Testis (tissue), 3 donors: Measurements from ENCODE around the gene CD96. TPM values are rescaled to one million over a fixed set of nuclear protein-coding genes. Genes with fewer than 3 reads are reported as not detected.

Experiments used
- DNase-seq: peaks from one replicate; pipeline ENCODE4 v3.0.0-alpha.2; 2019
- H3K27ac ChIP-seq, 2 donors: fragments of 200-600 bp; sonication (generic); one replicate each; pipeline ENCODE4 v1.5.1; 2019
- H3K27me3 ChIP-seq: fragments of 200-600 bp; sonication (generic); one replicate; pipeline ENCODE4 v1.5.1; 2019
- H3K36me3 ChIP-seq: fragments of 200-600 bp; sonication (generic); one replicate; pipeline ENCODE4 v1.5.1; 2017; ENCODE audit warnings: low read depth; ENCODE audit errors: missing control alignments
- H3K4me1 ChIP-seq: fragments of 200-600 bp; sonication (generic); one replicate; pipeline ENCODE4 v1.5.1; 2019
- H3K4me3 ChIP-seq, 2 donors: fragments of 200-600 bp; sonication (generic); one replicate each; pipeline ENCODE4 v1.5.1; 2017 to 2019
- H3K9me3 ChIP-seq: fragments of 200-600 bp; sonication (generic); one replicate; pipeline ENCODE4 v1.5.1; 2017
- POLR2A ChIP-seq: fragments of 450-650 bp; IDR thresholded peaks from one replicate; pipeline ENCODE4 v1.6.1; 2017; ENCODE audit warnings: antibody characterized with exemption, mild to moderate bottlenecking, moderate library complexity
- WGBS, 2 donors: methylation state at CpG; one replicate each; pipeline ENCODE4 v1.1.5; 2018; 5-methylcytosine and 5-hydroxymethylcytosine counted together
- intact Hi-C: fragments of 100-400 bp; cut with DNase I; formaldehyde crosslinking; loops from one replicate; pipeline ENCODE4 v1.15.1; 2023; ENCODE audit warnings: low total_unique reads
- polyA plus RNA-seq: library from polyadenylated mRNA; stranded (reverse); fragments of 350-450 nt; fragmentation: Illumina TruSeq; extraction: RNeasy Lipid Tissue Mini Kit (QIAGEN cat#74804); gene quantifications from one replicate; pipeline ENCODE4 v1.2.3, GENCODE V29; 2014; ENCODE audit warnings: low read depth, low replicate concordance; ENCODE audit not compliant: insufficient read depth
- total RNA-seq, 2 donors: library from RNA; depleted of rRNA; stranded (reverse); fragments of >200 nt; gene quantifications; one replicate each; pipeline ENCODE4 v1.2.3, GENCODE V29; 2016
- TF ChIP-seq, protein P1 (sequence below), 3 experiments: fragments of 450-650 bp in 2 of 3; fragments of 200-600 bp in 1 of 3; sonication (generic) in 1 of 3; IDR thresholded peaks; one replicate each; pipeline ENCODE4 v1.5.1; 2016 to 2019; ENCODE audit warnings: antibody characterized with exemption in 3 of 3, mild to moderate bottlenecking in 2 of 3, moderate library complexity in 1 of 3

Gene CD96
- total and polyA plus RNA-seq, 3 donors from 2014 or later = 0.16 to 1.5 (median 0.99) TPM

DNA sequence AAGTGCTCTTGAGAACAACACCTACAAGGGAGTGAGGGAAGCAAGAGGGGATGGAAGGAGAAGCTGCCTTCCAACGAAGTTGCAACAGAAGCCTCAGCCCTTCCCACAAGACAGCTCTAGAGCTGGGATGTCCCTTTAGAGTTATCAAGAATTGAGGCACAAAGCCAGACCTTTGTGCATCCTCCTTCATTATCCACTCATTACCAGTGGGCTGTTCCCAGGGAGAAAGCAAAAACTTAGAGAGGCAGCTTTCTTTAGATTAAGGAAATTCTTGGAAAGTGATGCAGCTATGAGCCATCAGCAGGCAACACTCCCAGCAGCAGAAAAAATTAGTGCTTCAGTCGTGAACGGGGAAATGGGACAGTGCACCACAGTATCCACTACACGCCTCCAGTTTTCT is 10.6 kb upstream of the CD96 start:
- WGBS, 2 donors = 52 to 66% methylated on average over 4 of the region's 4 CpGs
- H3K4me3 ChIP-seq = no peak overlapping the region
- H3K36me3 ChIP-seq = no peaks in the 10 kb centered on the region
- TF ChIP-seq POLR2A = no peak
- intact Hi-C loops = no loop called here
- H3K27me3 ChIP-seq = no peaks in the 10 kb centered on the region
- no peak overlapping the region for H3K27ac ChIP-seq
- H3K4me1 ChIP-seq = no peaks in the 10 kb centered on the region
- DNase-seq = no peak
- no peaks in the 10 kb centered on the region for H3K9me3 ChIP-seq

DNA sequence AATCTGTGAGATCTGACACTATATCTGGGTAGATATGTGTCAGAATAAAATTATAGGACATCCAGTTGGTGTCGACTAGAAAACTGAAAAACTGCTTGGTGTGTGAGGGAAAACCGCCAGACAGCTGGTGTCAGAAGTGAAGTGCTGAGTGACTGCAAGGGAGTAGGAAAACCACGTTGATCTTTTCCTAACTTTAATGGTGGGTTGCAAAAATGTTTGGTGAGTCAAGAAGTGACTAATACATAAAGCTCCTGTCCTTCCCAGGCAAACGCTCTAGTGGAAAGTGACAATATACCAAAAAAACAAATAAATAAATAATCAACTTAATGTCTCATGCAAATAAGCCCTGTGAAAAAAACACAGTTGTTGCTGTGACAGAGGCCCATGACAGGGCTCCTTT is 7.3 kb upstream of the CD96 start:
- TF ChIP-seq POLR2A = no peak
- TF ChIP-seq, protein P1, sequence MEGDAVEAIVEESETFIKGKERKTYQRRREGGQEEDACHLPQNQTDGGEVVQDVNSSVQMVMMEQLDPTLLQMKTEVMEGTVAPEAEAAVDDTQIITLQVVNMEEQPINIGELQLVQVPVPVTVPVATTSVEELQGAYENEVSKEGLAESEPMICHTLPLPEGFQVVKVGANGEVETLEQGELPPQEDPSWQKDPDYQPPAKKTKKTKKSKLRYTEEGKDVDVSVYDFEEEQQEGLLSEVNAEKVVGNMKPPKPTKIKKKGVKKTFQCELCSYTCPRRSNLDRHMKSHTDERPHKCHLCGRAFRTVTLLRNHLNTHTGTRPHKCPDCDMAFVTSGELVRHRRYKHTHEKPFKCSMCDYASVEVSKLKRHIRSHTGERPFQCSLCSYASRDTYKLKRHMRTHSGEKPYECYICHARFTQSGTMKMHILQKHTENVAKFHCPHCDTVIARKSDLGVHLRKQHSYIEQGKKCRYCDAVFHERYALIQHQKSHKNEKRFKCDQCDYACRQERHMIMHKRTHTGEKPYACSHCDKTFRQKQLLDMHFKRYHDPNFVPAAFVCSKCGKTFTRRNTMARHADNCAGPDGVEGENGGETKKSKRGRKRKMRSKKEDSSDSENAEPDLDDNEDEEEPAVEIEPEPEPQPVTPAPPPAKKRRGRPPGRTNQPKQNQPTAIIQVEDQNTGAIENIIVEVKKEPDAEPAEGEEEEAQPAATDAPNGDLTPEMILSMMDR (IDR thresholded peaks at IDR 0.05) = no peak
- Histone ChIP-seq H3K27ac (no peak overlapping the region), H3K4me1 (peaks cover 14% of the 10 kb centered on the region), H3K36me3 (no peaks in the 10 kb centered on the region), H3K4me3 (no peak overlapping the region), H3K9me3 (no peaks in the 10 kb centered on the region), H3K27me3 (no peaks in the 10 kb centered on the region)
- no peak for DNase-seq
- intact Hi-C loops = no loop called here
- WGBS, 2 donors = 86 to 92% methylated on average over 4 of the region's 4 CpGs

DNA sequence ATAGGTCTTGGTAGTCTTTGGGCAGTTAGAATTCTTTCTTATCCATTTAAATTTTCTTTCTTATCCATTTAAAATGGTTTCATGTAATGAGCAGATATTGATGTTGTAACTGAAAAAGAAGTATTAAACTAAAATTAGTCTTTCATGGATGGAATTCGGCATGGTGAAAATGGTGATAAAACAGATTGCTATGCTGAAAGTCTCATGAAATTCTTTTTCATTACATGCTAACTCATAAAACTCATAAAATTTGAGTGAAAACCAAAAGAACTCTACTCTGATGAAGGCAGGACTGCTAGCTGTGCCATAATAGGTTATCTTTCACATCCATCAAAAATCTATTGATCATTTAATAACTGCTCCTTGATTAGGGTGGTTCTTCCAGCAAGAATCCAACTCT is 3.9 kb upstream of the CD96 start:
- intact Hi-C loops = no loop called here
- WGBS, 2 donors = 86 to 95% methylated on average over 1 of the region's 1 CpG
- no peak overlapping the region for H3K27ac ChIP-seq
- peaks cover 19% of the 10 kb centered on the region for H3K4me1 ChIP-seq
- TF ChIP-seq, protein P1 (IDR thresholded peaks at IDR 0.05) = no peak
- no peak for TF ChIP-seq POLR2A
- H3K9me3 ChIP-seq = no peaks in the 10 kb centered on the region
- no peak for DNase-seq
- no peaks in the 10 kb centered on the region for H3K36me3 ChIP-seq
- H3K27me3 ChIP-seq = no peaks in the 10 kb centered on the region
- no peak overlapping the region for H3K4me3 ChIP-seq

DNA sequence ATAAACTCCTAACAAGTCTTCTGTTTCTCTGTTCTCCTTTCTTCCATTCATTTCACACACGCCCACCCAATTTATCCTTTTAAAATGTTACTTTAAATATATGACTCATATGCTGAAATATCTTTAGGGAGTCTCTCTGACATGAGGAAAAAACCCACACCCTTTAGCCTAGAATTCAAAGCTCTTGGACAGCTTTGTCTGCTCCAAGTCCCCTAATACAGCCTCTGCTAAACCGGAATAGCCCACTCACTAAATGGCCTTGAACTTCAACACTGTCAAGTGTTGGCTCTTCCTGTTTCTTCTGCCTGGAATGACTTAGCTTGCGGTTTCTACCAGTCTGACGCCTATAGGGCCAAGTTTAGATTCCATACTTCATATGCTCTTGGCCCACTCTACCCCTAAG is 3.3 kb upstream of the CD96 start:
- Histone ChIP-seq H3K27ac (no peak overlapping the region), H3K4me3 (no peak overlapping the region), H3K9me3 (no peaks in the 10 kb centered on the region), H3K27me3 (no peaks in the 10 kb centered on the region), H3K4me1 (peaks cover 19% of the 10 kb centered on the region), H3K36me3 (no peaks in the 10 kb centered on the region)
- TF ChIP-seq, protein P1 (IDR thresholded peaks at IDR 0.05) = no peak
- TF ChIP-seq POLR2A = no peak
- intact Hi-C loops = no loop called here
- 24 to 29% methylated on average over 4 of the region's 4 CpGs for WGBS, 2 donors
- DNase-seq = no peak

DNA sequence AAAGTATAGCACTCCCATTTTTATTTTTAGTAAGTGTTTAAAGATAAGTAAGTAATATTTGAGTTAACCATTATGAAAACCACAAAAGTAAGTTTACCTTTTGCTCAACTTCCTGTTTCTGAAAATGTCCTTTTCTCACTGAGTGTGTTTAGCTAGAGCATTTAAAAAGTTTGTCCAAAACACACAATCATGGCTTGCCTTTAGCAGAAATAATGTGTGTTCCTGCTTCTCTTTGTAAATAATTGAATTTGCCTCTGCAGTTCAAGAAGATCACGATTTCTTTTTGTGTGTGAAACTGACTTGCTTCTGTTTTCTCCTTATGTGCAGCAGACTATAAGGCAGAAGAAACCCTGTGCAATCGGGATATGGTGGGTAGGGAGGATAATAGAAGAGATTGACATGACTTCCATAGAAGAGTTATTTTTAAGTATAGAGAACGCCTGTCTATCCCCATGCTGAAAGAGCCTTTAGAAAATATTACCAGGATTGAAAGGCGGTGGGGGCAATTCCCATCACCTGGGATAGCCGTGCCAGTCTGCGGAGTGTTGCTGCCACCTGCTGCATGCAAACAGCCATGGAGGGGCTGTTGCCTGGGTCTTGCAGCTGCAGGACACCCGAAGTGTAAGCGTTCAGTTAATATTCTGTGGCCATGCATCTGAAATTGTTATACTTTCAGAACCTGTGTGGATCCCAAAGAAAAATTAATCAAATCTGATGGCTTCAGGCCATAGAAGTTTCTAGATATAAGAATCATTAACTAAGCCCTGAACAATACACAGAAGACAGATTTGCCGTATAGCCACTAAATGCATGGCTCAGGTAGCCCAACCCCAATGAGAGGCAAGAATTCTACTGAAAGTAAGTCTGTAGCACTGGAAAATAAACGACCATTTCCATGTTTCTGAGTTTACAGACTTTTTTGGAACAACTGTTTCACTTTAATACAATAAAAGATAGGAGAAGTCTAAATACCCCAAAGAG is 2.4 kb upstream of the CD96 start:
- H3K36me3 ChIP-seq = no peaks in the 10 kb centered on the region
- no peaks in the 10 kb centered on the region for H3K9me3 ChIP-seq
- no peak overlapping the region for H3K27ac ChIP-seq
- 36 to 46% methylated on average over 10 of the region's 10 CpGs for WGBS, 2 donors
- no peaks in the 10 kb centered on the region for H3K27me3 ChIP-seq
- peak; percentile 76 for DNase-seq
- peaks cover 19% of the 10 kb centered on the region for H3K4me1 ChIP-seq
- intact Hi-C loops = no loop called here
- no peak for TF ChIP-seq POLR2A
- TF ChIP-seq, protein P1 (IDR thresholded peaks at IDR 0.05) = peak; percentile 40 to 64 (median 49)
- no peak overlapping the region for H3K4me3 ChIP-seq
